WTC11 (cell line): ENCODE results near the gene FAM187B. TPM values are rescaled to one million over a fixed set of nuclear protein-coding genes. Genes with fewer than 3 reads are reported as not detected.
A peak's percentile ranks its signal among the peaks of the same experiment; 100 is the strongest.

ENCODE experiments used
- ATAC-seq: fragments of 200-7000 bp; cut with Tn5 transposase; 2 replicates; pipeline ENCODE4 v1.10.0; 2021; ENCODE audit warnings: mild to moderate bottlenecking, moderate library complexity
- CTCF ChIA-PET: fragments of 300-600 bp; sonication (Branson Sonifier 250); formaldehyde crosslinking; loops from one replicate; lab custom pipeline; 2021; ENCODE audit warnings: antibody characterized with exemption; lab: Charles Lee
- POLR2A ChIA-PET: fragments of 350-600 bp; sonication (Branson Sonifier 250); formaldehyde crosslinking; loops from one replicate; lab custom pipeline; 2021; ENCODE audit warnings: antibody characterized with exemption; lab: Charles Lee
- DNase-seq: peaks from one replicate; pipeline ENCODE4 v3.0.0; 2021; ENCODE audit warnings: low spot score
- H3K27ac Mint-ChIP-seq: 2 replicates; pipeline ENCODE4 v1.8.0; 2021; ENCODE audit warnings: mixed read lengths
- H3K27me3 Mint-ChIP-seq: 2 replicates; pipeline ENCODE4 v1.8.0; 2021; ENCODE audit warnings: low read depth, mild to moderate bottlenecking, moderate library complexity, mixed read lengths
- H3K36me3 Mint-ChIP-seq: 2 replicates; pipeline ENCODE4 v1.8.0; 2021; ENCODE audit warnings: mixed read lengths
- H3K4me1 Mint-ChIP-seq: 2 replicates; pipeline ENCODE4 v1.8.0; 2022; ENCODE audit warnings: mixed read lengths
- H3K4me3 Mint-ChIP-seq: 2 replicates; pipeline ENCODE4 v1.8.0; 2021; ENCODE audit warnings: mild to moderate bottlenecking, moderate library complexity, mixed read lengths
- H3K9me3 Mint-ChIP-seq: 2 replicates; pipeline ENCODE4 v1.8.0; 2021; ENCODE audit warnings: mixed read lengths
- AR ChIP-seq: fragments of 250-450 bp; sonication (Bioruptor Pico); IDR thresholded peaks from 2 replicates; pipeline ENCODE4 v1.9.0; 2021; ENCODE audit warnings: mild to moderate bottlenecking
- CDX4 ChIP-seq: fragments of 250-450 bp; sonication (Bioruptor Pico); IDR thresholded peaks from 2 replicates; pipeline ENCODE4 v1.9.0; 2021; ENCODE audit warnings: moderate library complexity, mild to moderate bottlenecking, inconsistent platforms, borderline replicate concordance
- FOXK1 ChIP-seq: sonication (generic); formaldehyde crosslinking; IDR thresholded peaks from 2 replicates; pipeline ENCODE4 v1.8.0; 2022; ENCODE audit warnings: mild to moderate bottlenecking, moderate library complexity, missing genetic modification reagents
- FOXP4 ChIP-seq: sonication (generic); formaldehyde crosslinking; IDR thresholded peaks from 2 replicates; pipeline ENCODE4 v1.8.0; 2022; ENCODE audit warnings: mild to moderate bottlenecking, missing genetic modification reagents
- GABPB1 ChIP-seq: sonication (generic); formaldehyde crosslinking; IDR thresholded peaks from 2 replicates; pipeline ENCODE4 v1.8.1; 2023; ENCODE audit warnings: mild to moderate bottlenecking, missing genetic modification reagents
- GTF2I ChIP-seq: fragments of 250-450 bp; sonication (Bioruptor Pico); conservative IDR thresholded peaks from 2 replicates; pipeline ENCODE4 v1.4.0; 2021; ENCODE audit warnings: mild to moderate bottlenecking
- HMGXB4 ChIP-seq: sonication (generic); formaldehyde crosslinking; IDR thresholded peaks from 2 replicates; pipeline ENCODE4 v1.8.1; 2023; ENCODE audit warnings: mild to moderate bottlenecking, moderate library complexity, missing genetic modification reagents
- IRF1 ChIP-seq: sonication (generic); formaldehyde crosslinking; IDR thresholded peaks from 2 replicates; pipeline ENCODE4 v1.8.0; 2023; ENCODE audit warnings: missing genetic modification reagents
- IRF2 ChIP-seq: sonication (generic); formaldehyde crosslinking; IDR thresholded peaks from 2 replicates; pipeline ENCODE4 v1.8.0; 2022; ENCODE audit warnings: low read depth, missing genetic modification reagents, borderline replicate concordance
- JUN ChIP-seq: sonication (generic); formaldehyde crosslinking; IDR thresholded peaks from 2 replicates; pipeline ENCODE4 v1.8.0; 2023; ENCODE audit warnings: mild to moderate bottlenecking, missing genetic modification reagents
- MYBL2 ChIP-seq: sonication (generic); formaldehyde crosslinking; IDR thresholded peaks from 2 replicates; pipeline ENCODE4 v1.8.1; 2023; ENCODE audit warnings: mild to moderate bottlenecking, moderate library complexity, missing genetic modification reagents
- NFATC4 ChIP-seq: fragments of 250-450 bp; sonication (Bioruptor Pico); IDR thresholded peaks from 2 replicates; pipeline ENCODE4 v1.9.0; 2021; ENCODE audit warnings: mild to moderate bottlenecking
- NR2C2 ChIP-seq: sonication (generic); formaldehyde crosslinking; IDR thresholded peaks from 2 replicates; pipeline ENCODE4 v1.8.0; 2022; ENCODE audit warnings: mild to moderate bottlenecking, missing genetic modification reagents
- SMAD3 ChIP-seq: sonication (generic); formaldehyde crosslinking; IDR thresholded peaks from 2 replicates; pipeline ENCODE4 v1.8.0; 2022; ENCODE audit warnings: missing genetic modification reagents, mild to moderate bottlenecking, borderline replicate concordance
- TEAD1 ChIP-seq: sonication (generic); formaldehyde crosslinking; IDR thresholded peaks from 2 replicates; pipeline ENCODE4 v1.8.0; 2022; ENCODE audit warnings: mild to moderate bottlenecking, missing genetic modification reagents
- USF1 ChIP-seq: sonication (generic); formaldehyde crosslinking; IDR thresholded peaks from 2 replicates; pipeline ENCODE4 v1.8.0; 2022; ENCODE audit warnings: mild to moderate bottlenecking, missing genetic modification reagents
- USF2 ChIP-seq: sonication (generic); formaldehyde crosslinking; IDR thresholded peaks from 2 replicates; pipeline ENCODE4 v1.8.1; 2023; ENCODE audit warnings: mild to moderate bottlenecking, missing genetic modification reagents, moderate library complexity
- ZBTB21 ChIP-seq: sonication (generic); formaldehyde crosslinking; IDR thresholded peaks from 2 replicates; pipeline ENCODE4 v1.8.1; 2023; ENCODE audit warnings: mild to moderate bottlenecking, missing genetic modification reagents, borderline replicate concordance
- ZNF121 ChIP-seq: sonication (generic); formaldehyde crosslinking; IDR thresholded peaks from 2 replicates; pipeline ENCODE4 v1.8.0; 2023; ENCODE audit warnings: missing genetic modification reagents
- ZNF396 ChIP-seq: fragments of 250-450 bp; sonication (Bioruptor Pico); IDR thresholded peaks from 2 replicates; pipeline ENCODE4 v1.8.0; 2021; ENCODE audit warnings: mild to moderate bottlenecking, moderate library complexity, borderline replicate concordance
- ZNF416 ChIP-seq: fragments of 250-450 bp; sonication (Bioruptor Pico); IDR thresholded peaks from 2 replicates; pipeline ENCODE4 v1.9.0; 2021; ENCODE audit warnings: mild to moderate bottlenecking, inconsistent platforms
- ZNF512 ChIP-seq: sonication (generic); formaldehyde crosslinking; IDR thresholded peaks from 2 replicates; pipeline ENCODE4 v1.8.1; 2022; ENCODE audit warnings: missing genetic modification reagents, borderline replicate concordance
- total RNA-seq: library from RNA; stranded (reverse); gene quantifications from 3 replicates; pipeline ENCODE4 v1.2.3, GENCODE V29; 2021

FAM187B gene
- total RNA-seq, 1 experiment from 2014 or later = 0.20 TPM

GRCh38 chr19:35248310-35249145, 20.0 kb upstream of the FAM187B start, which contains the start of gene LSR (continued):
- peak; percentile 89 for TF ChIP-seq ZNF416 (CRISPR knock-in tag)
- TF ChIP-seq AR = peak; percentile 82; the same call in 1 of the 2 replicates
- no peak for TF ChIP-seq ZNF512 (CRISPR knock-in tag)
- peak; percentile 90 for TF ChIP-seq FOXP4 (CRISPR knock-in tag)
- TF ChIP-seq USF1 (CRISPR knock-in tag) = 0 out of 2 replicates have a peak, but pooled peaks have one; percentile 29
- no peak for TF ChIP-seq NR2C2 (CRISPR knock-in tag)
- peak; percentile 76 for TF ChIP-seq IRF1 (CRISPR knock-in tag)
- peak; percentile 99 for TF ChIP-seq FOXK1 (CRISPR knock-in tag)
- peak; percentile 64 for TF ChIP-seq GABPB1

- peak; percentile 96 for DNase-seq
- CTCF ChIA-PET = interaction anchor here (1.0 kb wide), 1 partner anchor 42 kb away, joined by 3 read pairs; no protein-coding TSS in a partner anchor
- peaks cover 35% of the 10 kb centered on the region for H3K36me3 Mint-ChIP-seq
- POLR2A ChIA-PET = interaction anchor here (1.0 kb wide), 1 partner anchor 107 kb away, joined by 3 read pairs; no protein-coding TSS in a partner anchor
- H3K4me3 Mint-ChIP-seq = peak overlapping the region; percentile 98
- ATAC-seq = peak; percentile 79
- H3K9me3 Mint-ChIP-seq = no peaks in the 10 kb centered on the region
- peak overlapping the region; percentile 100 for H3K27ac Mint-ChIP-seq
- no peaks in the 10 kb centered on the region for H3K27me3 Mint-ChIP-seq
- peaks cover 38% of the 10 kb centered on the region for H3K4me1 Mint-ChIP-seq
- no peak for TF ChIP-seq USF2
- TF ChIP-seq GTF2I (CRISPR knock-in tag) = peak; percentile 97
- TF ChIP-seq HMGXB4 (CRISPR knock-in tag) = peak; percentile 60
- TF ChIP-seq JUN = no peak
- peak; percentile 15; the same call in 1 of the 2 replicates for TF ChIP-seq MYBL2 (CRISPR knock-in tag)
- TF ChIP-seq ZNF121 (CRISPR knock-in tag) = peak; percentile 61; the same call in 1 of the 2 replicates
- TF ChIP-seq CDX4 = no peak
- TF ChIP-seq ZBTB21 (CRISPR knock-in tag) = peak; percentile 23; the same call in 1 of the 2 replicates
- TF ChIP-seq NFATC4 (CRISPR knock-in tag) = no peak
- peak; percentile 41; the same call in 1 of the 2 replicates for TF ChIP-seq TEAD1 (CRISPR knock-in tag)
- no peak for TF ChIP-seq IRF2 (CRISPR knock-in tag)
- TF ChIP-seq SMAD3 = 0 out of 2 replicates have a peak, but pooled peaks have one; percentile 53
- TF ChIP-seq ZNF396 = no peak; the same call in 1 of the 2 replicates
These were observed 19.2 kb upstream of the FAM187B start for GRCh38 chr19:35247526-35248309.
